NCI-H69 (cell line): ENCODE measurements around the gene LY9.

Experiments
- DNase-seq: peaks from one replicate; lab custom pipeline; 2025; lab: John Stamatoyannopoulos, UW

LY9 gene

GRCh38 chr1:160795951-160796383 lies at the start of gene LY9:
Gene LY9, plus strand, starts transcription at chr1:160796174. Its CDS starts 14 bp downstream, at chr1:160796188.
- DNase-seq: no peak

- no peak for DNase-seq
Observed at GRCh38 chr1:160746836-160747500, 49.0 kb upstream of the LY9 start.

GRCh38 chr1:160747717-160748116 lies 48.3 kb upstream of the LY9 start:
- DNase-seq: no peak

GRCh38 chr1:160748181-160748877 lies 47.6 kb upstream of the LY9 start:
- no peak for DNase-seq

GRCh38 chr1:160748878-160749269 lies 47.1 kb upstream of the LY9 start:
- DNase-seq: no peak

GRCh38 chr1:160750608-160751007 lies 45.4 kb upstream of the LY9 start:
- no peak for DNase-seq

GRCh38 chr1:160752406-160752805 lies 43.6 kb upstream of the LY9 start:
- DNase-seq: no peak

- DNase-seq: no peak
Observed at GRCh38 chr1:160752924-160753323, 43.0 kb upstream of the LY9 start.

- DNase-seq: no peak
Observed at GRCh38 chr1:160753594-160753993, 42.4 kb upstream of the LY9 start.

GRCh38 chr1:160755461-160755860 lies 40.5 kb upstream of the LY9 start:
- DNase-seq: no peak

GRCh38 chr1:160755911-160756848 lies 39.8 kb upstream of the LY9 start:
- no peak for DNase-seq

- DNase-seq: no peak
Observed at GRCh38 chr1:160756849-160757201, 39.1 kb upstream of the LY9 start.

GRCh38 chr1:160758521-160758920 lies 37.5 kb upstream of the LY9 start:
- no peak for DNase-seq

- DNase-seq: no peak
Observed at GRCh38 chr1:160759740-160760139, 36.2 kb upstream of the LY9 start.

GRCh38 chr1:160761046-160761445 lies 34.9 kb upstream of the LY9 start:
- no peak for DNase-seq

- no peak for DNase-seq
Observed at GRCh38 chr1:160761886-160762285, 34.1 kb upstream of the LY9 start.

- no peak for DNase-seq
Observed at GRCh38 chr1:160763993-160764392, 32.0 kb upstream of the LY9 start.

GRCh38 chr1:160767395-160768294 lies 28.3 kb upstream of the LY9 start:
- DNase-seq: no peak

GRCh38 chr1:160768295-160768657 lies 27.7 kb upstream of the LY9 start:
- DNase-seq: no peak

GRCh38 chr1:160772331-160772730 lies 23.6 kb upstream of the LY9 start:
- DNase-seq: no peak

- no peak for DNase-seq
Observed at GRCh38 chr1:160773093-160773492, 22.9 kb upstream of the LY9 start.
